IMR-90 (cell line): ENCODE measurements around the gene CD46. TPM values are rescaled to one million over a fixed set of nuclear protein-coding genes. Genes with fewer than 3 reads are reported as not detected.
"Not testable (repeated sequence)": the region's sequence is repeated elsewhere in the genome, so short reads cannot be mapped to it uniquely, and the experiment has no call there.

Experiments used
- ATAC-seq: fragments of 200-7000 bp; cut with Tn5 transposase; 2 replicates; pipeline ENCODE4 v1.9.1; 2020; ENCODE audit warnings: low read depth, mild to moderate bottlenecking, moderate library complexity
- BruUV-seq: library from RNA; stranded (reverse); fragments of 400-500 nt; replicated peaks from 2 replicates; lab custom pipeline; 2021; lab: Mats Ljungman, UMichigan
- CTCF ChIA-PET: fragments of 300-600 bp; formaldehyde crosslinking; extraction: SDS; loops from one replicate; lab custom pipeline; 2021; ENCODE audit warnings: antibody characterized with exemption; lab: Yijun Ruan, JAX
- POLR2A ChIA-PET: fragments of 300-600 bp; sonication (Branson Sonifier 250); formaldehyde crosslinking; loops from one replicate; lab custom pipeline; 2022; ENCODE audit warnings: antibody characterized with exemption; ENCODE audit not compliant: unreplicated experiment; lab: Charles Lee
- DNase-seq: peaks from one replicate; pipeline ENCODE4 v3.0.0; 2013
- H2AFZ ChIP-seq: replicated peaks from 2 replicates; pipeline ENCODE3; 2013; ENCODE audit warnings: low read length, mild to moderate bottlenecking; ENCODE audit not compliant: poor library complexity
- H2AK5ac ChIP-seq: 2 replicates; pipeline ENCODE4 v1.6.1; 2013; ENCODE audit warnings: low read depth, low read length, inconsistent platforms
- H2AK9ac ChIP-seq: replicated peaks from 2 replicates; pipeline ENCODE3; 2013; ENCODE audit warnings: mild to moderate bottlenecking, low read depth, low read length, moderate library complexity; ENCODE audit not compliant: poor library complexity
- H2BK120ac ChIP-seq: 2 replicates; pipeline ENCODE4 v1.6.1; 2013; ENCODE audit warnings: low read depth, low read length, inconsistent platforms
- H2BK15ac ChIP-seq: 3 replicates; pipeline ENCODE4 v1.6.1; 2013; ENCODE audit warnings: low read depth, low read length, inconsistent platforms
- H2BK20ac ChIP-seq: 2 replicates; pipeline ENCODE4 v1.6.1; 2013; ENCODE audit warnings: low read depth, mild to moderate bottlenecking, inconsistent platforms, low read length, moderate library complexity
- H2BK5ac ChIP-seq: 2 replicates; pipeline ENCODE4 v1.6.1; 2013; ENCODE audit warnings: mild to moderate bottlenecking, low read depth, low read length, inconsistent platforms; ENCODE audit not compliant: poor library complexity, severe bottlenecking
- H3K14ac ChIP-seq: replicated peaks from 2 replicates; pipeline ENCODE4 v1.6.1; 2013; ENCODE audit warnings: low read depth, low read length, inconsistent platforms
- H3K18ac ChIP-seq: 2 replicates; pipeline ENCODE4 v1.6.1; 2013; ENCODE audit warnings: low read depth, low read length, control low read depth
- H3K23ac ChIP-seq: 2 replicates; pipeline ENCODE4 v1.6.1; 2013; ENCODE audit warnings: low read depth, low read length, inconsistent platforms
- H3K27ac ChIP-seq: 2 replicates; pipeline ENCODE4 v1.5.1; 2013; ENCODE audit warnings: mild to moderate bottlenecking, control low read depth, low read length; ENCODE audit not compliant: insufficient read depth
- H3K27me3 ChIP-seq: 2 replicates; pipeline ENCODE4 v1.6.1; 2013; ENCODE audit warnings: low read length; ENCODE audit not compliant: control insufficient read depth, insufficient read depth
- H3K36me3 ChIP-seq: 2 replicates; pipeline ENCODE4 v1.6.1; 2013; ENCODE audit warnings: low read length, mixed read lengths; ENCODE audit not compliant: control insufficient read depth, insufficient read depth
- H3K4ac ChIP-seq: 2 replicates; pipeline ENCODE4 v1.6.1; 2013; ENCODE audit warnings: low read depth, low read length, inconsistent platforms
- H3K4me1 ChIP-seq: 2 replicates; pipeline ENCODE4 v1.6.1; 2013; ENCODE audit warnings: low read length, mixed read lengths; ENCODE audit not compliant: control insufficient read depth, insufficient read depth
- H3K4me2 ChIP-seq: 2 replicates; pipeline ENCODE4 v1.6.1; 2013; ENCODE audit warnings: low read depth, mild to moderate bottlenecking, control low read depth, low read length, moderate library complexity
- H3K4me3 ChIP-seq: 2 replicates; pipeline ENCODE4 v1.5.1; 2013; ENCODE audit warnings: low read depth, mild to moderate bottlenecking, control low read depth, low read length, moderate library complexity; ENCODE audit not compliant: insufficient read depth
- H3K56ac ChIP-seq: 2 replicates; pipeline ENCODE4 v1.6.1; 2013; ENCODE audit warnings: low read length, inconsistent platforms; ENCODE audit not compliant: insufficient read depth; ENCODE audit errors: extremely low read depth
- H3K79me1 ChIP-seq, 2 experiments: 2 replicates each; pipeline ENCODE4 v1.6.1; 2013; ENCODE audit warnings: low read length in 2 of 2, inconsistent platforms in 1 of 2, low read depth in 1 of 2
- H3K9ac ChIP-seq: 2 replicates; pipeline ENCODE4 v1.6.1; 2013; ENCODE audit warnings: low read depth, low read length, control low read depth
- H3K9me1 ChIP-seq: 2 replicates; pipeline ENCODE4 v1.6.1; 2013; ENCODE audit warnings: low read length, inconsistent platforms; ENCODE audit not compliant: insufficient read depth
- H3K9me3 ChIP-seq: 2 replicates; pipeline ENCODE4 v1.6.1; 2013; ENCODE audit warnings: low read length; ENCODE audit not compliant: control insufficient read depth, insufficient read depth
- H4K20me1 ChIP-seq: 2 replicates; pipeline ENCODE4 v1.6.1; 2013; ENCODE audit warnings: low read length, inconsistent platforms; ENCODE audit not compliant: insufficient read depth
- H4K5ac ChIP-seq: 2 replicates; pipeline ENCODE4 v1.6.1; 2013; ENCODE audit warnings: mild to moderate bottlenecking, low read depth, low read length, control low read depth
- H4K8ac ChIP-seq, 2 experiments: 2 replicates each; pipeline ENCODE4 v1.6.1; 2013; ENCODE audit warnings: low read depth in 2 of 2, low read length in 2 of 2, control low read depth in 1 of 2, inconsistent platforms in 1 of 2
- H4K91ac ChIP-seq: 2 replicates; pipeline ENCODE4 v1.6.1; 2013; ENCODE audit warnings: low read depth, low read length, inconsistent platforms; ENCODE audit not compliant: insufficient read depth
- BHLHE40 ChIP-seq: fragments of 150-350 bp; IDR thresholded peaks from 2 replicates; pipeline ENCODE4 v1.6.1; 2016; ENCODE audit warnings: mild to moderate bottlenecking, low read depth, low read length
- CEBPB ChIP-seq: IDR thresholded peaks from 2 replicates; pipeline ENCODE4 v1.6.1; 2012; ENCODE audit warnings: low read depth, low read length, improper control_type of control experiment
- MXI1 ChIP-seq: IDR thresholded peaks from 2 replicates; pipeline ENCODE4 v1.6.1; 2012; ENCODE audit warnings: low read depth, mild to moderate bottlenecking, low read length, moderate library complexity, borderline replicate concordance
- NFE2L2 ChIP-seq: fragments of 150-350 bp; IDR thresholded peaks from 2 replicates; pipeline ENCODE4 v1.6.1; 2016; ENCODE audit warnings: low read depth, mild to moderate bottlenecking, low read length
- POLR2A ChIP-seq: IDR thresholded peaks from 2 replicates; pipeline ENCODE4 v1.6.1; 2012; ENCODE audit warnings: mild to moderate bottlenecking, low read depth, low read length
- RCOR1 ChIP-seq: IDR thresholded peaks from 2 replicates; pipeline ENCODE4 v1.6.1; 2012; ENCODE audit warnings: mild to moderate bottlenecking, low read length, improper control_type of control experiment; ENCODE audit not compliant: insufficient replicate concordance
- WGBS, 2 experiments: methylation state at CpG; one replicate each; pipeline versions ENCODE4 v1.1.5 to v1.1.7; 2013; ENCODE audit warnings: missing lambda C conversion rate in 2 of 2; ENCODE audit not compliant: insufficient read length in 1 of 2; ENCODE audit errors: extremely low coverage in 2 of 2; 5-methylcytosine and 5-hydroxymethylcytosine counted together
- dilution Hi-C: fragments of 300-500 bp; cut with HindIII; formaldehyde crosslinking; loops from one replicate; pipeline ENCODE4 v1.14.3; 2018; ENCODE audit warnings: low sequenced_read_pairs; ENCODE audit not compliant: unreplicated experiment
- in situ Hi-C: fragments of 300-500 bp; cut with MboI; formaldehyde crosslinking; loops from 3 replicates; pipeline ENCODE4 v1.14.3; 2019; ENCODE audit warnings: low sequenced_read_pairs, inconsistent platforms, mixed read lengths
- intact Hi-C: fragments of 100-400 bp; cut with micrococcal nuclease; formaldehyde crosslinking; loops from 2 replicates; pipeline ENCODE4 v1.10.0; 2022
- polyA plus RNA-seq, 3 experiments: library from polyadenylated mRNA; depleted of rRNA; stranded (reverse); fragments of >200 nt; gene quantifications; 2 replicates each; pipeline ENCODE4 v1.2.3, GENCODE V29; 2012; ENCODE audit warnings: low replicate concordance in 1 of 3
- total RNA-seq: library from RNA; depleted of rRNA; stranded (reverse); fragments of >200 nt; gene quantifications from 2 replicates; pipeline ENCODE4 v1.2.3, GENCODE V29; 2012

The CD46 gene
- total and polyA plus RNA-seq, 2 of the 4 experiments (the other 2 are of a cell fraction), result 37.1 to 82.0 TPM

- Histone ChIP-seq H3K4me1 (peaks cover 3% of the 10 kb centered on the region; the same call in 1 of the 2 replicates), H4K20me1 (no peaks in the 10 kb centered on the region), H3K4ac (no peak overlapping the region), H4K5ac (no peak overlapping the region), H3K9me1 (no peaks in the 10 kb centered on the region), H3K27me3 (no peaks in the 10 kb centered on the region), H2BK5ac (no peak overlapping the region), H4K91ac (no peak overlapping the region), H4K8ac (no peak overlapping the region), H2AK9ac (no peak overlapping the region), H3K23ac (no peak overlapping the region), H3K4me2 (no peak overlapping the region), H3K4me3 (no peak overlapping the region), H3K56ac (no peak overlapping the region), H3K9me3 (no peaks in the 10 kb centered on the region), H3K36me3 (no peaks in the 10 kb centered on the region), H3K18ac (no peak overlapping the region), H3K14ac (no peak overlapping the region), H2BK20ac (no peak overlapping the region), H2BK120ac (no peak overlapping the region), H2AK5ac (no peak overlapping the region), H3K27ac (no peak overlapping the region), H2AFZ (no peak overlapping the region), H3K79me1 (no peaks in the 10 kb centered on the region), H3K9ac (no peak overlapping the region), H2BK15ac (no peak overlapping the region)
- DNase-seq (no peak), ATAC-seq (no peak)
- intact Hi-C loops, result no loop called here
- BruUV-seq, result no TSS peak
- dilution Hi-C loops, result no loop called here
- ChIA-PET POLR2A (no interaction called here), CTCF (interaction anchor here (1.0 kb wide), 1 partner anchor 124 kb away, joined by 3 read pairs; no protein-coding TSS in a partner anchor)
- WGBS, 2 experiments, result no CpG with 5 or more reads among the region's 5 CpGs
- TF ChIP-seq CEBPB, result peak; percentile 65
- TF ChIP-seq POLR2A, result no peak
- no peak for TF ChIP-seq RCOR1
- no peak for TF ChIP-seq BHLHE40
- TF ChIP-seq MXI1, result no peak
- no peak for TF ChIP-seq NFE2L2
- in situ Hi-C loops, result no loop called here
These were observed 48.1 kb upstream of the CD46 start for GRCh38 chr1:207703712-207704111.

GRCh38 chr1:207708004-207708403, 43.9 kb upstream of the CD46 start:
- BruUV-seq, H2AK5ac ChIP-seq: not testable (repeated sequence)
- CTCF ChIA-PET, result interaction anchor here (1.2 kb wide), 1 partner anchor 9 kb away, joined by 4 read pairs; no protein-coding TSS in a partner anchor

More at GRCh38 chr1:207708004-207708403, 43.9 kb upstream of the CD46 start:
- H2BK15ac ChIP-seq, H3K9ac ChIP-seq, H3K14ac ChIP-seq, H3K23ac ChIP-seq, H3K56ac ChIP-seq, H3K4me2 ChIP-seq, H3K36me3 ChIP-seq, H3K9me1 ChIP-seq, H3K4me3 ChIP-seq, H3K9me3 ChIP-seq, intact Hi-C loops, H3K27me3 ChIP-seq, H3K27ac ChIP-seq, H4K91ac ChIP-seq, H2BK120ac ChIP-seq, in situ Hi-C loops, H3K79me1 ChIP-seq, H3K4ac ChIP-seq, dilution Hi-C loops, H2AK9ac ChIP-seq, H3K4me1 ChIP-seq, H2AFZ ChIP-seq, H4K20me1 ChIP-seq, H2BK20ac ChIP-seq, DNase-seq, POLR2A ChIA-PET: not testable (repeated sequence)
- 50% methylated on average over 2 of the region's 3 CpGs; no CpG with 5 or more reads in 1 of the 2 experiments for WGBS, 2 experiments
- Histone ChIP-seq H3K18ac (peak overlapping the region; percentile 73; the same call in 1 of the 2 replicates), H2BK5ac (peak overlapping the region; percentile 99), H4K5ac (peak overlapping the region; percentile 50; the same call in 1 of the 2 replicates), H4K8ac (peak overlapping the region in 1 of 2 experiments; percentile 5; a peak in 2 of 4 replicates)
- ATAC-seq, result peak; percentile 34; the same call in 1 of the 2 replicates
